Lung (tissue), 12 donors: ENCODE results near the gene SPR. TPM values are rescaled to one million over a fixed set of nuclear protein-coding genes. Genes with fewer than 3 reads are reported as not detected.

Source experiments
- ATAC-seq: fragments of 200-7000 bp; cut with Tn5 transposase; one replicate; pipeline ENCODE4 v1.9.1; 2020; ENCODE audit warnings: moderate number of reproducible peaks; ENCODE audit not compliant: insufficient read depth, low FRiP score
- DNase-seq, 3 donors: peaks; one replicate each; pipeline ENCODE4 v3.0.0-alpha.2; 2013 to 2017
- H3K27ac ChIP-seq, 2 donors: one replicate each; pipeline ENCODE4 v1.5.1; 2013; ENCODE audit warnings: mild to moderate bottlenecking in 2 of 2, moderate library complexity in 2 of 2, control low read depth in 1 of 2, inconsistent platforms in 1 of 2, low read depth in 1 of 2, low read length in 1 of 2
- H3K27me3 ChIP-seq, 3 donors: one replicate each; pipeline ENCODE4 v1.5.1; 2013; ENCODE audit warnings: low read length in 2 of 3; ENCODE audit not compliant: control insufficient read depth in 3 of 3, insufficient read depth in 3 of 3
- H3K36me3 ChIP-seq, 4 donors: one replicate each; pipeline ENCODE4 v1.5.1; 2013; ENCODE audit warnings: low read length in 4 of 4, mild to moderate bottlenecking in 1 of 4, moderate library complexity in 1 of 4; ENCODE audit not compliant: control insufficient read depth in 4 of 4, insufficient read depth in 4 of 4
- H3K4me1 ChIP-seq, 5 donors: one replicate each; pipeline ENCODE4 v1.5.1; 2013; ENCODE audit warnings: low read length in 5 of 5, mild to moderate bottlenecking in 2 of 5, moderate library complexity in 1 of 5; ENCODE audit not compliant: control insufficient read depth in 5 of 5, insufficient read depth in 5 of 5
- H3K4me3 ChIP-seq: one replicate; pipeline ENCODE4 v1.5.1; 2013; ENCODE audit warnings: mild to moderate bottlenecking, control low read depth, moderate library complexity
- H3K9ac ChIP-seq, 2 donors: one replicate each; pipeline ENCODE4 v1.5.1; 2013; ENCODE audit warnings: low read length in 2 of 2, control low read depth in 1 of 2; ENCODE audit not compliant: insufficient read depth in 1 of 2
- H3K9me3 ChIP-seq, 4 donors: one replicate each; pipeline ENCODE4 v1.5.1; 2013; ENCODE audit warnings: low read length in 3 of 4, mild to moderate bottlenecking in 1 of 4, moderate library complexity in 1 of 4; ENCODE audit not compliant: control insufficient read depth in 4 of 4, insufficient read depth in 3 of 4
- CTCF ChIP-seq: IDR thresholded peaks from 2 replicates; pipeline ENCODE4 v1.5.1; 2012; ENCODE audit warnings: mild to moderate bottlenecking; ENCODE audit errors: control extremely low read depth, extremely low read depth
- WGBS, 2 donors: extraction: QIAGEN DNeasy Blood & Tissue Kit; methylation state at CpG; one replicate each; pipeline ENCODE4 v1.1.7; 2013; 5-methylcytosine and 5-hydroxymethylcytosine counted together
- polyA plus RNA-seq, 2 donors: library from polyadenylated mRNA; stranded (reverse); fragments of 200-250 nt; gene quantifications; one replicate each; pipeline ENCODE4 v1.2.1, GENCODE V29; 2013
- total RNA-seq, 2 donors: library from RNA; depleted of rRNA in 1 of 2; stranded (reverse); fragments of >200 nt in 1 of 2; gene quantifications; one replicate each; pipeline ENCODE4 v1.2.1, GENCODE V29; 2014 to 2021
- donor health status: control.
- donor health status: control.
- donor health status: Bipolar disorder and iron deficiency.
- donor health status: healthy.
- donor health status: DM: yes; HTN: yes; CAD: no.

The SPR gene
- total and polyA plus RNA-seq, 4 donors: 11.1 to 38.0 (median 31.9) TPM

- Histone ChIP-seq H3K36me3 (no peaks in the 10 kb centered on the region), H3K9me3 (no peaks in the 10 kb centered on the region), H3K27me3 (peaks cover 0 to 17% (median 13%) of the 10 kb centered on the region in 3 donors), H3K4me1 (peaks cover 0 to 4% (median 0%) of the 10 kb centered on the region in 5 donors), H3K4me3 (no peak overlapping the region), H3K9ac (no peak overlapping the region), H3K27ac (no peak overlapping the region)
- TF ChIP-seq CTCF: no peak
- DNase-seq (no peak), ATAC-seq (no peak)
- 38 to 61% methylated on average over 2 of the region's 2 CpGs for WGBS, 2 donors
Measured at GRCh38 chr2:72864500-72864899, 22.7 kb upstream of the SPR start.

DNA sequence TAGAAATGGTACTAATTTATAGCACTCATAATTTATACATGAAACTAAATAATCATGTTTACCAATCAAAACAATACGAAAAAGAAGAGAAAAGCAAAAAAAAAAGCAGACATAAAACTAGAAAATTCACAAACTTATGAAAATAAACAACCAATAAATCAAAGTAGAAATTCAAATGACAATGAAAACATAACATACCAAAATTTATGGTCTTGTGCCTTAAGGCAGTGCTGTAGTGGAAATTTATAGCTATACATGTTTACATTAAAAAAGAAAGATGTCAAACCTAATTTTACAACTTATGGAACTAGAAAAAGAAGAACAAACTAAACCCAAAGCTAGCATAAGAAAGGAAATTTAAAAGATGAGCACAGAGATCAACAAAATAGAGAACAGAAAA is 16.1 kb upstream of the SPR start:
- no peak for TF ChIP-seq CTCF
- WGBS, 2 donors: 58 to 83% methylated on average over 1 of the region's 1 CpG
- DNase-seq: no peak
- ATAC-seq: no peak
- H3K36me3 ChIP-seq: no peaks in the 10 kb centered on the region
- H3K27me3 ChIP-seq: peaks cover 0 to 9% (median 0%) of the 10 kb centered on the region in 3 donors
- no peak overlapping the region for H3K4me3 ChIP-seq
- H3K9me3 ChIP-seq: peaks cover 0 to 4% (median 1%) of the 10 kb centered on the region in 4 donors
- H3K4me1 ChIP-seq: no peaks in the 10 kb centered on the region
- no peak overlapping the region for H3K27ac ChIP-seq
- H3K9ac ChIP-seq: no peak overlapping the region

GRCh38 chr2:72871880-72872279 is 15.3 kb upstream of the SPR start:
- no peaks in the 10 kb centered on the region for H3K36me3 ChIP-seq
- H3K9me3 ChIP-seq: peaks cover 0 to 4% (median 1%) of the 10 kb centered on the region in 4 donors
- TF ChIP-seq CTCF: no peak
- ATAC-seq: no peak
- no peak overlapping the region for H3K9ac ChIP-seq
- H3K4me3 ChIP-seq: no peak overlapping the region
- H3K27me3 ChIP-seq: peaks cover 0 to 6% (median 0%) of the 10 kb centered on the region in 3 donors
- no peak overlapping the region for H3K27ac ChIP-seq
- no peaks in the 10 kb centered on the region for H3K4me1 ChIP-seq
- DNase-seq: no peak

DNA sequence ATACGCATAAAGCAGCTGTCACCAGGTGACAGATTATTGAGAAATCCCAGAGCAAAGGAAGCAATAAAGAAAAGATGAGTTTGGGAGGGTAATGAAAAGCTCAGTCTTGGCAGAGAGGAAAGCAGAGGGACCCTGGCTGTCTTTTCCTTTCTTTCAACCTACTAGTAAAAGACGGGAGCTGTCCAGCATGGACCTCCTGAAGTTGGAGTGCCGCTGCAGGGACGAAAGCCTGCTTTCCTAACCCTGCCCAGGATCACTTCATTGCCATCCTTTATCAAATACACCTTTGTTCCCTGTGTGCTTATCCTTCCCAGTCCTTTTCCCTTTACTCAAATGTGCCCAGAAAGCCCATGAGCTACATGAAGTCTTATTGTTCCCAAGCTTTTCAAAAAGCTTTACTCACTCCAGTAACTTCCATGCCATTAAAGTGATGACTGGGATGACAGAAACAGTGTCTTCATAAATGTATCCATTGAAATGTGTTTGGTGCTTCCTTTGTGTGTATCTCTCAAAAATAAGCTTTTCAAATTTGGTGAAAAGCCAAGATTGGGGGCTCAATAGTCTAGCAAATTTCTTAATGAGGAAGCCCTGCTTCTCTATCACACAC is 3.7 kb upstream of the SPR start:
- peaks cover 0 to 9% (median 5%) of the 10 kb centered on the region in 5 donors for H3K4me1 ChIP-seq
- no peak for TF ChIP-seq CTCF
- H3K27me3 ChIP-seq: no peaks in the 10 kb centered on the region
- no peak overlapping the region for H3K27ac ChIP-seq
- 5 to 9% methylated on average over 4 of the region's 4 CpGs for WGBS, 2 donors
- H3K9me3 ChIP-seq: no peaks in the 10 kb centered on the region
- no peak overlapping the region for H3K4me3 ChIP-seq
- peak; percentile 69 to 80 (median 71) for DNase-seq
- H3K36me3 ChIP-seq: no peaks in the 10 kb centered on the region
- no peak for ATAC-seq
- H3K9ac ChIP-seq: no peak overlapping the region
